Left lobe of liver (tissue), 2 donors: ENCODE measurements around the gene ADCY2. TPM values are rescaled to one million over a fixed set of nuclear protein-coding genes. Genes with fewer than 3 reads are reported as not detected.

Experiments used
- ATAC-seq: fragments of 200-7000 bp; cut with Tn5 transposase; one replicate; pipeline ENCODE4 v1.9.1; 2020; ENCODE audit warnings: mild to moderate bottlenecking, moderate library complexity
- DNase-seq: peaks from one replicate; pipeline ENCODE4 v3.0.0-alpha.2; 2020; ENCODE audit warnings: low spot score
- total RNA-seq: library from RNA; stranded (reverse); gene quantifications from one replicate; pipeline ENCODE4 v1.2.1, GENCODE V29; 2021
- donor health status: DM: no; HTN: no; CAD: no; lungs with moderate emphysema.
- donor health status: DM: no; HTN: yes; CAD: no.

ADCY2 gene
- total RNA-seq, 1 donor from 2014 or later, result 0.35 TPM

DNA sequence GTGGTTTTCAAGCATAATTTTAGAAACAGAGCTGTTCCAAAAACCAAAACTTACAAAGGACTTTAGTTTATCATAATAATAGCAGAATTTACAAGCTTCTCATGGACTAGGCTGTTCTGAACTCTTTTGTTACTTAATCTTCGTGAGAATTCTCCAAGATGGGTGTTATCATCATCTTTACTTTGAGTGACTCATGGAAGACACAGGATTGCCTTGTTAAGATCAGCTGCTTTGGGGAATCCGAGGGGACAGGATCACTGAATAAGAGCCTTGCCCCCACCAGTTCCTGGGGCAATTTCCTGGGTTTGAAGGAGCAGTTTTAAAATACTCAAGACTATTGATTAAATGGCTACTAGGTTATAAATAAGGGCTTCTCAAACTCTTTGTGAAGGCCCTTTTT lies 374.5 kb downstream of the ADCY2 start:
- DNase-seq (no peak), ATAC-seq (no peak)

GRCh38 chr5:7772141-7772540 lies 376.2 kb downstream of the ADCY2 start:
- ATAC-seq (no peak), DNase-seq (no peak)

DNA sequence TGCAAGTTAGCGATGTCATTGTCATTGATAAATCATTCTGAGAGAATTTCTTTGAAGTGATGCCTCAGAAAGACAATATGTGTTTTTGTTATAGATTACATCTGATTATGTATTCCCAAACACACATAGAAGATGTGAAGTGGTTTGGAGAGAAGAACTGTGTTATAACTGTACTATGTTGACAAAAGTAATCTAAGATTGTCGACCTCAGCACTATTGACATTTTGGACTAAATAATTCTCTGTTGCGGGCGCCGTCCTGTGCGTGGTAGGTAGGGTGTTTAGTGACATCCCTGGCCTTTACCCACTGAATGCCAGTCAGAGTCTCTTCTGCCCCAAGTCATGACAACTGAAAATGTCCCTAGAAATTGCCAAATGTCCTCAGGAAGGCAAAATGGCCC lies 377.2 kb downstream of the ADCY2 start:
- DNase-seq (no peak), ATAC-seq (no peak)

GRCh38 chr5:7776442-7776841 lies 380.5 kb downstream of the ADCY2 start:
- DNase-seq (no peak), ATAC-seq (no peak)

DNA sequence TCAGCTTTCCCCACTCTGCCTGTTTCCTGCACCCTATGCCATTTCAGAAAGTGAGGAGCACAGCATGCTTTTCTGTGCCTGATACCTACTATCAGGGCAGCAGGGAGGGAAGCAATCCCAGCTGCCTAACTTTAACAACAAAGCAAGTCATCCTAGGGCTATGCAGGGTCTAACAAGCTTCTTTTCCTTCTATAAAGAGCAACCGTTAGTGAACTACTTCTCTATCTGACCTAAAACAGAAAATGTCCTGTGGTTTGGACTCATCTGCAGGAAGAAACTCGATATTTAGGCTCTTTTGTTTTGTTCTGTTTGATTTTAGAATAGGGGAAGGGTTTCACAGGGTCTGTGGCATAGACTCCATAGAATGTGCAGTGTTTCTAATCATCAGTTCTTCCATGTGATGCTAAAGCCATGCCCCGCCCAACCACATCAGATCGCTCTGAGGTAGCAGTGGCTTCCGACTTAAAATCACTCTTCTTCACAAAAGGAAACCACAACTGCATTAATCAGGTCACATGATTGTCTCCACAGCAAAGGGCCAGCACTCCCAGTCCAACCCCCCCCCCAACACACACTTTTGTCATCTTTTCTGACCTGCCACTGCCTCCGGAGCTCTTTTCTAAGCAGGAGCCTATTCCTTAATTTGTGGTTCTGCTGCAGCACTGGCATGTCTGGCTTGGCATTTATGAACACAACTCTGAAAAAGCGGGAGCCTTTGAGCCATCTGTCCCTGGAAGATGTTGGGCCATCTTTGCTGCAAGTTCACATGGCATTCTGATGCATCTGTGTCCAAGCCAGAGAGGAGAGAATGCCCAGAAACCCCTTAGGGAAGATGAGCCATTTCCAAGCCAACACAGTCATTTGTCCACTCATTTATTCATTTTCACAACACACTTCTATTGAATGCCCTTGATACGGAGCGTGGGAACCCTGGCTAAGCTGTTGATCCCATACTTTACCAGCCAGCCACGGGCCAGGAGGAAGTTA lies 383.4 kb downstream of the ADCY2 start:
- no peak for ATAC-seq
- DNase-seq, result no peak

- DNase-seq (no peak), ATAC-seq (no peak)
Measured at GRCh38 chr5:7781899-7782298, 386.0 kb downstream of the ADCY2 start.

DNA sequence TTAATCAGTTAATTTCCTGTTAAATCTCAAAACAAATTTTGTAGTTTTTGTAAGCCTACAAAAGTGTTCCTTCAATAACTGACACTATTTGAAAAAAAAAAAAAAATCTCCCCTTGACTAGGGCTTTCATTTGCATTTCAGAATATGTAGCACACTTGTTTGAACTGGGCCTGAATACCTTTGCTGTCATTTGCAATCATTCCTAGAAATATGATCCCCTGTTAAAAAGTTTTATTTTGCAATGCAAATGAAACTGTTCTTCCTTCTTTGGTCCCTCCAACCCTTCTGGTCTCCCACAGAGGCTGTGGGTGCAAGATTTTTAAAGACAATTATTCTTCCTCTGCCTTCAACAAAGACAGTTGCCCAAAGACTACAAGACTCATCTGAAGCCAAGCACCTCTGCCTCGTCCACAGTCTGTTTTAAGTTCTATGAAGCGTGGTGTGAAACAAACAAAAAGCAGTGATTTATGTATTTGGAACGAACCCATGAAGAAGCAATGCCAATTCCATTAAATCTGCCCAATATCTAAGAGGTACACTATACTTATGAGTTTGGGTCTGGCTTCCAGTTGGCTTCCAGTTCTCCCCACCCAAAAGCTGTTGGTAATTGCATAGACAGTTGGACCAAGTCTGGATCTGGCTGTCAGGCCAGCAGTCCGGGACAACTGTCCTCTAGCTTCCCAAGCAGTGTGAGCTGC lies 388.9 kb downstream of the ADCY2 start:
- ATAC-seq (no peak), DNase-seq (no peak)

DNA sequence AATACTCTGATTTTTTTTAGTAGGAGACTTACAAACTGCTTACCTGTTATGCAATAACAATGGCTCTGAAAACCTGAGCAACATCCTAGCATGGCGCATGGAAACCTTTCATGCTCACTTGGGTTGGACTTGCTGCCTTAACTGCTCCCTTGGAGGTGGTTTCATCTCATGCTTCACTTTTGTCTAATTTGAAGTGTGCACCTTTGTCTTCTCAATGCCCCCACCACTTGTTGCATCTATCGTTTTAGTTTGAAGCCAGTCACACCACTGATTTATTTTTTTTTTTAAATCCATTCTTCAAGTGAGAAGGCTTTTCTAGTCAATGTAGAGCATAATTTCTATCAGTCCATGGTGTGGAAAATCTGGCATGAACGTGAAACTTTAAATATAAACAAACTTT lies 391.8 kb downstream of the ADCY2 start:
- ATAC-seq (no peak), DNase-seq (no peak)

DNA sequence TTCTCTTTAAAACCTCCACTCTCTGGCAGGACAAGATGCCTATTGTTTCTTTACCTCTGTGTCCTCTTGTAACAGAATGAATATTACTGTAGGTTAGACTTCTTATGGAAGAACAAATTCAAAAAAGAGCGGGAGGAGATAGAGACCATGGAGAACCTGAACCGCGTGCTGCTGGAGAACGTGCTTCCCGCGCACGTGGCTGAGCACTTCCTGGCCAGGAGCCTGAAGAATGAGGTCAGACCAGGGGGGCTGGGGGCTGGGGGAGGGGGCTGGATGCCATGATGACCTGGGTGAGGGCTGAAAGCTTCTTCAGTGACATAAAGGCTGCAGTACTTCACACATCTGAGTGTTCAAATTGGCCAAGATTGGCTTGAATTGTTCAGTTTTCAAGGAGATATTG lies 393.6 kb downstream of the ADCY2 start:
- no peak for ATAC-seq
- DNase-seq, result no peak

- no peak for ATAC-seq
- DNase-seq, result no peak
Measured at GRCh38 chr5:7793895-7794294, 398.0 kb downstream of the ADCY2 start.

- no peak for DNase-seq
- ATAC-seq, result no peak
Measured at GRCh38 chr5:7794311-7794710, 398.4 kb downstream of the ADCY2 start.

DNA sequence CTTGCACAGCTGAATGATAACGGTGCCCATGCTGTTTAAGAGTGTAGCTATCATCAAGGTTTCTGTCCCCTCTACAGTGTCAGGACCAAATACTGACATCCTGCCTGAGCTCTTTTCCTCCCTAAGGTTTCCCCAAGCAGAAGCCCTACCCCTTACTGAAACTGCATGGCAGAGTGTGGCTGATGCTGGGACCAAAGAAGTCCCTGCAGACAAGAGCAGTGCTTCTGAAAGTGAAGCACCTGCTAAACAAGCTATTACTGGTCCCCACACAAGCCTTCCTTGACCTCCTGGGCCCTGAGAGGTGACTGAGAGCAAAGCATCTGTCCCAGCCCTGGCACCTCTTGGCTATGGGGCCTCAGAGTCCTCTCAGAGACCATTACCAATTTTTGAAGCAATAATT lies 398.9 kb downstream of the ADCY2 start:
- ATAC-seq, result no peak
- DNase-seq, result no peak

GRCh38 chr5:7795306-7795705 lies 399.4 kb downstream of the ADCY2 start:
- DNase-seq (no peak), ATAC-seq (no peak)

GRCh38 chr5:7801891-7802614 lies 406.1 kb downstream of the ADCY2 start:
- no peak for ATAC-seq

GRCh38 chr5:7802855-7803254 lies 406.9 kb downstream of the ADCY2 start:
- DNase-seq, result no peak
- ATAC-seq, result no peak

More at GRCh38 chr5:7801891-7802614, 406.1 kb downstream of the ADCY2 start:
- no peak for DNase-seq

GRCh38 chr5:7803937-7804336 lies 408.0 kb downstream of the ADCY2 start:
- no peak for ATAC-seq
- no peak for DNase-seq

DNA sequence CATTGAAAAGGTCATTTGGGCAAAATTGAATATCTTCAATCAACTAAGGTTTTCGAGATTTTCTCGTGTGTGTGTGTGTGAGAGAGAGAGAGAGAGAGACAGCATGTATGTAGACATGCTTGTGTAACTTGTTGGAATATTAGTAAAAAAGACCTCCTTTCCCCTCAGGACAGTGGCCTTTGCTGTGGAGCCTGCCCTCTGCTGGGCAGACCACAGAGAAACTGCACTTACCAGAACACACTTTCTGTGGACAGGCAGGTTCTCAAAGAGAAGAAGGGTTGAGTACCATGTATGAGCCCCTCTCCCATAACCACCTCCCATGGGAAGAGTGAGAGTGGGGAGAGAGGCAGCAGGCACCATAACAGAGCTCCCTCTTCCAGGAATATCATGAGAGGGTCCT lies 409.4 kb downstream of the ADCY2 start:
- DNase-seq, result no peak

GRCh38 chr5:7808998-7809397 lies 413.1 kb downstream of the ADCY2 start:
- no peak for ATAC-seq

More for the DNA sequence above, 409.4 kb downstream of the ADCY2 start:
- peak; percentile 40 for ATAC-seq

DNA sequence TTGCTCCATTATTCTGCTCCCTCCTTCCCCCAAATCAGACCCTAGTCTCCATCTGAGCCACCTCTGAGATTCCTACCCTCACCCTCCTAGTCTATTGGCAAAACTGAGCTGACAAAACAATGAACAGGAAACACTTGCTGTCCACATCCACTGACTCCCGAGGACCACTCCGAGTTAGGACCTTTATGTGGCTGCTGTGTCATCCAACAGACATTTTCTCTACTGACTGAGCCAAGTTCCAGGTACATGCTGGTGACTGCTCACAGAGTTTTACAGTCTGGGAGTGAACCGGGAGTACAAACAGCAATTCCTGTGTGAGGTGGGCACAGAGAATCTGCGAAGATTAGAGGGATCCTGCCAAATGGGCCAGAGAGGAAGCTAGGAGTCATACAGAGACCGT lies 415.8 kb downstream of the ADCY2 start:
- ATAC-seq (no peak), DNase-seq (no peak)

More at GRCh38 chr5:7808998-7809397, 413.1 kb downstream of the ADCY2 start:
- DNase-seq, result no peak

DNA sequence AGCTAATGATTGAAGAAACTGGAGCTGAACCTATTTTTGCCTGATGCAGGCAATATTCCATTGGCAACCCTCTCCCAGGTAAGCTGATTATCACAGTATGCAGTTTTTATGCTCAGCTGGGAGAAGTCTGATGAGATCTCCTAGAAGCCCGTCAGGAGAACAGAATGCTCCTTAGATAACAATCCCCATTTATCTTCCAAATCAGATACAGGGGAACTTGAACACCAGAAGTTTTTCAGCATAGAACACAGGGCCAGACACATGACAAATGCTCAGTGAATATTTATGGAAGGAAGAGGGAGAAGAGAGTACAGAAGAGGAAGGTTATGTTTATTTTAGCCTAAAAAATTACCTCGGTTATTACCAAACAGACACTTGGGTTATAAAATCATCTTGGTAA lies 417.1 kb downstream of the ADCY2 start:
- ATAC-seq, result no peak
- no peak for DNase-seq

- ATAC-seq, result no peak
Measured at GRCh38 chr5:7813576-7813975, 417.6 kb downstream of the ADCY2 start.

More at GRCh38 chr5:7813576-7813975, 417.6 kb downstream of the ADCY2 start:
- DNase-seq, result no peak
